ENCODE results near the gene LZTS2.
A peak's percentile ranks its signal among the peaks of the same experiment; 100 is the strongest.

Gene LZTS2

GRCh38 chr10:100978121-100978900 is 21.3 kb upstream of the LZTS2 start:
- no peak for DNase-seq (ENCODE audit: low read depth, low spot score)
- H3K27ac ChIP-seq = no peak overlapping the region

- no peak overlapping the region for H3K27ac ChIP-seq
Measured at GRCh38 chr10:100978901-100979195, 20.8 kb upstream of the LZTS2 start.

GRCh38 chr10:100979791-100980272 is 19.8 kb upstream of the LZTS2 start:
- H3K27ac ChIP-seq = no peak overlapping the region
- DNase-seq (ENCODE audit: low read depth, low spot score) = no peak

More at GRCh38 chr10:100978901-100979195, 20.8 kb upstream of the LZTS2 start:
- DNase-seq (ENCODE audit: low read depth, low spot score) = no peak

GRCh38 chr10:100980311-100980710 is 19.3 kb upstream of the LZTS2 start:
- no peak overlapping the region for H3K27ac ChIP-seq
- DNase-seq (ENCODE audit: low read depth, low spot score) = no peak

GRCh38 chr10:100980711-100981110 is 18.9 kb upstream of the LZTS2 start:
- DNase-seq (ENCODE audit: low read depth, low spot score) = no peak

GRCh38 chr10:100981178-100981772 is 18.3 kb upstream of the LZTS2 start:
- DNase-seq (ENCODE audit: low read depth, low spot score) = no peak
- no peak overlapping the region for H3K27ac ChIP-seq

More at GRCh38 chr10:100980711-100981110, 18.9 kb upstream of the LZTS2 start:
- no peak overlapping the region for H3K27ac ChIP-seq

GRCh38 chr10:100982916-100983830 is 16.4 kb upstream of the LZTS2 start:
- no peak for DNase-seq (ENCODE audit: low read depth, low spot score)
- no peak overlapping the region for H3K27ac ChIP-seq

- no peak for DNase-seq (ENCODE audit: low read depth, low spot score)
- H3K27ac ChIP-seq = no peak overlapping the region
Measured at GRCh38 chr10:100983868-100984671, 15.5 kb upstream of the LZTS2 start.

- no peak for DNase-seq (ENCODE audit: low read depth, low spot score)
- H3K27ac ChIP-seq = no peak overlapping the region
Measured at GRCh38 chr10:100984672-100985177, 14.9 kb upstream of the LZTS2 start.

GRCh38 chr10:100985336-100985735 is 14.3 kb upstream of the LZTS2 start:
- H3K27ac ChIP-seq = no peak overlapping the region
- no peak for DNase-seq (ENCODE audit: low read depth, low spot score)

GRCh38 chr10:100986623-100986951 is 13.0 kb upstream of the LZTS2 start:
- peak overlapping the region; percentile 81 for H3K27ac ChIP-seq
- DNase-seq (ENCODE audit: low read depth, low spot score) = no peak

- DNase-seq (ENCODE audit: low read depth, low spot score) = no peak
- peak within 1 kb of the TSS; percentile 81 for H3K27ac ChIP-seq
Measured at GRCh38 chr10:100986952-100987684, 12.5 kb upstream of the LZTS2 start, which contains the start of the genes MRPL43 and TWNK. Gene MRPL43 (minus strand): TSS chr10:100987497. CDS start chr10:100987443, 54 bp downstream. Gene TWNK (plus strand): TSS chr10:100987543. CDS start chr10:100988211, 668 bp downstream.

- DNase-seq (ENCODE audit: low read depth, low spot score) = no peak
- peak overlapping the region; percentile 81 for H3K27ac ChIP-seq
Measured at GRCh38 chr10:100987685-100988049, 11.9 kb upstream of the LZTS2 start.

- no peak overlapping the region for H3K27ac ChIP-seq
Measured at GRCh38 chr10:100988166-100988565, 11.4 kb upstream of the LZTS2 start.

GRCh38 chr10:100989088-100989487 is 10.5 kb upstream of the LZTS2 start:
- no peak overlapping the region for H3K27ac ChIP-seq
- no peak for DNase-seq (ENCODE audit: low read depth, low spot score)

More at GRCh38 chr10:100988166-100988565, 11.4 kb upstream of the LZTS2 start:
- no peak for DNase-seq (ENCODE audit: low read depth, low spot score)

GRCh38 chr10:100993986-100994708 is 5.5 kb upstream of the LZTS2 start:
- DNase-seq (ENCODE audit: low read depth, low spot score) = no peak
- no peak overlapping the region for H3K27ac ChIP-seq

GRCh38 chr10:100995181-100995580 is 4.4 kb upstream of the LZTS2 start:
- no peak for DNase-seq (ENCODE audit: low read depth, low spot score)
- H3K27ac ChIP-seq = no peak overlapping the region

GRCh38 chr10:100996678-100997359 is 2.8 kb upstream of the LZTS2 start:
- DNase-seq (ENCODE audit: low read depth, low spot score) = no peak
- peak overlapping the region; percentile 91 for H3K27ac ChIP-seq
